GM12872 (cell line): Measurements from ENCODE around the gene MOGAT1.

Experiments used
- CTCF ChIP-seq: IDR thresholded peaks from 3 replicates; pipeline ENCODE4 v1.5.1; 2011; ENCODE audit warnings: low read depth, mild to moderate bottlenecking, low read length, moderate library complexity; ENCODE audit not compliant: insufficient read depth

MOGAT1 gene

GRCh38 chr2:222738312-222738711, 66.9 kb downstream of the MOGAT1 start:
- TF ChIP-seq CTCF: no peak

DNA sequence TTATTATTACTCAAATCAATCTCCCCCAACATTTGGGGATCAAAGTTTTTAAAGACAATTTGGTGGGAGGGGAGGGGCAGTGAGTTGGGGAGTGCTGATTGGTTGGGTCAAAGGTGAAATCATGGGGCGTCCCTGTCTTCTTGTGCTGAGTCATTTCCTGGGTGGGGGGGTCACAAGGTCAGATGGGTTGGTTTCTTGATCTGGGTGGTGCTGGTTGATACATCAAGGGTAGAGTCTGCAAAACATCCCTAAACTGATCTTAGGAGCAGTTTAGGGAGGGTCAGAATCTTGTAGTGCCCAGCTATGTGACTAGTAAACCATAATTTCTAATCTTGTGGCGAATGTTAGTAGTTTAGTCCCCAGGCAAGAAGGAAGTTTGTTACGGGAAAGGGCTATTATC, 67.4 kb downstream of the MOGAT1 start:
- TF ChIP-seq CTCF: no peak

- no peak for TF ChIP-seq CTCF
Measured at GRCh38 chr2:222739939-222740338, 68.5 kb downstream of the MOGAT1 start.

DNA sequence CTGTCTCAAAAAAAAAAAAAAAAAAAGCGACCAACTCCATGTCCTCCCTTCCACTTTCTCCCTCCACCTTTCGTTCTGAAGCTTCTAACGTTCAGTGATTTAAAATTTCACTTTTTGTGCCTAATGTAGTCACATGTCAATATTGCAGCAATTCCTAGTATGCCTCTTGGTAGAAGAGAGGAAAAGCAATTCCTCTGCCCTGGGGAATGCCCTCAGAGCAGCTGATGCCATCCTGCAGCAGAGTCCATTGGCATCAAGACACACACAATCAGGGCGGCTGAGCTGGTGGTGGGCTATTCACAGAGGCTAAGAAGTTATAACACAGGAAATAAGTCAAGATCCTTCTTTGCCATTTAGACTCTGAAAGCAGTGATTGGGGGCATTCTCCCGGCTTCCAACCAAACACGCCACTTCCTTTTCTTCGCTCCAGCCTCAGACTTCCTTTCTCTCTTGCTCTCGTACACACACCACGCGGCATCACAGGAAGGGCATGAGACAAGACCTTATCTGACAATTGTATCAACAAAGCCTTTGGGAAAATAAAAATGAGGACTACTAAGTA, 71.9 kb downstream of the MOGAT1 start:
- TF ChIP-seq CTCF: no peak

DNA sequence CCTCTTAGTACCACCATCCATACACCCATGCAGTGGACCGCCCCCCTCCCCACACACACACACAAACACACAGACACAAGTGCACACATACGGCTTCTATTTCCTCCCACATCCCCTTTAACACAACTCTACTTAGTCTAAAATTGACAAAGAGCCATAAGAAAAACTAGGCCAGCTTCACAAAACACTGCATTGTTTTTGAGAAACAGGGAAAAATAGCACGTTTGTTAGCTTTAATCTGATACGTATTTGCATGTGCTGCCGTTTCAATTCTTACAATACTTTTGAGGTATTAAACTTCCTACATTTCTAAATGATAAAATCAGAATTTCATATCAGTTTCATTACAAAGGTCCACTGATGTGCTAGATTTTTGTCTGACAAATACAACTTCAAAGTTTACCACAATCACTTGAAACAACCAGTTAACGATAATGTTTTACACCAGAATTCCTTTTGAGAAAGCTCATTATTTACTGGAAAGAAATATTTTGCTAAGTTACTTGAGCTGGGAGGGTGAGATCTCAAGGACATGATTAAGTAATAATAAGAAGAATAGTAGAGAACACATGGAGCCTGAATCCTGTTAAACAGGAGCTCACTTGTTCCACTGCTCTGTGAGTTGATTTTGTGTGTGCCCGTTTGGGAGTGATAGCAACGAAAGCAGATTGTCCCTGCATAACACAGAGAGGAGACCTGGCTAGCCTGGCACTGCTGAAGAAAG, 74.5 kb downstream of the MOGAT1 start:
- no peak for TF ChIP-seq CTCF

DNA sequence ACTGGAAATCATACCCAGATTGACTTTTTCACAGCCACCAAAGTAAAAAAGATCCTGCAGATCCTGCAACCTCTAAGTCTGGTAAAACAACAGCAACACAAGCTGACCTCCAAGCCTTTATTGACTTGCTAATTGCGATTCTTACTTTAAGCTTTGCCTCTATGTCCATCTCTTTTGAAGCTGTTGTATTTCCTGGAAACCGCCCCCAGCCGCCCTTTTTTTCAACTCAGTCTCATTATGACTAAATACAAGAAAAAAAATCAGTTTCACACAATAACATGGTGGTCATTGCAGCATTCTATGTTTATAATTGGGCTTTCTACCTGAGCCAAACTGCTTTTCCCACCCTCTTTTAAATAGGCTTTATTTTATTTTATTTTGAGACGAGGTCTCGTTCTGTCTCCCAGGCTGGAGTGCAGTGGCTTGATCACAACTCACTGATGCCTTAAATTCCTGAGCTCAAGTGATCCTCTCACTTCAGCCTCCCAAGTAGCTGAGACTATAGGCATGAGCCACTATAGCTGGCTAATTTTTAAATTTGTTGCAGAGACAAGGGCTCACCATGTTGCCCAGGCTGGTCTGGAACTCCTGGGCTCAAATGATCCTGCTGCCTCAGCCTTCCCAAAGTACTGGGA, 76.2 kb downstream of the MOGAT1 start:
- no peak for TF ChIP-seq CTCF

GRCh38 chr2:222750533-222750932, 79.1 kb downstream of the MOGAT1 start:
- no peak for TF ChIP-seq CTCF
